GM19397 (cell line): ENCODE results near the gene GPR142.

Experiments used
- ATAC-seq: cut with Tn5 transposase; IDR thresholded peaks from one replicate; pipeline ENCODE4 v1.9.1; 2021; ENCODE audit warnings: mild to moderate bottlenecking, moderate library complexity; ENCODE audit not compliant: unreplicated experiment

Gene GPR142, protein sequence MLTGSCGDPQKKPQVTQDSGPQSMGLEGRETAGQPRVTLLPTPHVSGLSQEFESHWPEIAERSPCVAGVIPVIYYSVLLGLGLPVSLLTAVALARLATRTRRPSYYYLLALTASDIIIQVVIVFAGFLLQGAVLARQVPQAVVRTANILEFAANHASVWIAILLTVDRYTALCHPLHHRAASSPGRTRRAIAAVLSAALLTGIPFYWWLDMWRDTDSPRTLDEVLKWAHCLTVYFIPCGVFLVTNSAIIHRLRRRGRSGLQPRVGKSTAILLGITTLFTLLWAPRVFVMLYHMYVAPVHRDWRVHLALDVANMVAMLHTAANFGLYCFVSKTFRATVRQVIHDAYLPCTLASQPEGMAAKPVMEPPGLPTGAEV

DNA sequence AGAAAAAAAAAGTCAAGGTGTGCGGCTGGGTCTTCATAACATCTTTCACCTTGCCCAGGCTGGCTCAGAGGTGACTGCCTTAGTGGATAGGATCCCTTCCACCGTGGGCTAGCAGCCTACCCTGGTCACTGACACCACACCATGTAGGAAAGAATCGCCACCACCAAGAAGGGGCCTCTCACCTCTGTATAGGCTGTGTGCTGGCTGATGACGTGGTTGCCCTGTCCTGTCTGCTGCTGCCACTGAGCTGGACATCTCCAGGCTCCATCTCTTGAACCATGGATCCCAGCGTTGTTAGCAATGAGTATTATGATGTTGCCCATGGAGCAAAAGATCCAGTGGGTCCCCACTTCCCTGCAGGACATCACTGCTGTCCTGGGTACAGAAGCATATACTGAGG, at the start of gene GPR142:
GPR142 (plus strand) TSS at position 301 of the 400 bp plus-strand sequence. CDS start 2,035 bp downstream, outside the sequence.
- no peak for ATAC-seq

- ATAC-seq = no peak
These were observed 48.9 kb upstream of the GPR142 start for GRCh38 chr17:74318391-74318790.

- ATAC-seq = no peak
These were observed 42.8 kb upstream of the GPR142 start for GRCh38 chr17:74324521-74324920.

DNA sequence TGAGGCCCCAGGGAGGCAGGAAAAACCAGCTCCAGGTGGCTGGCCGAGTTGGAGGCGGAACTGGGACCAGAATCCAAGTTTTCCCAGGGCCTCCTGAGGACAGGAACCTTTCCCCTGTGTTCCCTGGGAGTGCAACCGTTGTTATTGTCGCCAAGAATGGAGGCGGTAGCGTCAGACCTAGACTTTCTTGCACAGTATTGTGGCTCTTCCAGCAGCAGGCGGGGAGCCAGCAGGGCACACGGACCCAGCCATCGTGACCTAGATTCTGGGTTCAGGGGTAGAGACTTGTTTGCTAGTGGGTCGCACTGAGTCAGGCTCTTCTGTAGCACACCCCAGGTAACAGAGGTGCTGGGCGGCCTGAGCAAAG, 41.9 kb upstream of the GPR142 start:
- no peak for ATAC-seq

GRCh38 chr17:74325743-74326379, 41.4 kb upstream of the GPR142 start, which contains the start of gene KIF19:
TSS of gene KIF19 (plus strand) at chr17:74326226. CDS start at chr17:74326350, 124 bp downstream.
- no peak for ATAC-seq

GRCh38 chr17:74326506-74326905, 40.8 kb upstream of the GPR142 start:
- ATAC-seq = no peak

DNA sequence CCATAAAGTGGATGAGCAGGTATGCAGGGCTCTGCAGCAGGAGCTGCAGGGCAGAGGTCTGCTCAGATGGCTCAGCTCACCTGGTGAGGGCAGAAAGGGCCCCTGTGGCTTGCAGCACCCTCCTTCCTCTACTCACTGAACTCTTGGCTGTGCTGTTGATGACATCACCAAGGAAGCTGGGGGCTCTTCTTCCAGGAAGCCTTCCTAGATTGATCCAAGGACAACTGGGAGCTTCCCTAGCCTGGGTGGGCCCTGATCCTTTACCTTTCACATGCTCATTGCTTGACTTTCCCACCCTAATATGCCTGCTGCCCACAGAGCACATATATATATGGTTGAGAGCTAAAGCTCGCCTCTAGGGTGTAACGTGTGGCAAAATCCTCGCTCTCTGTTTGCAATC, 38.8 kb upstream of the GPR142 start:
- no peak for ATAC-seq

GRCh38 chr17:74329378-74329777, 37.9 kb upstream of the GPR142 start:
- no peak for ATAC-seq

DNA sequence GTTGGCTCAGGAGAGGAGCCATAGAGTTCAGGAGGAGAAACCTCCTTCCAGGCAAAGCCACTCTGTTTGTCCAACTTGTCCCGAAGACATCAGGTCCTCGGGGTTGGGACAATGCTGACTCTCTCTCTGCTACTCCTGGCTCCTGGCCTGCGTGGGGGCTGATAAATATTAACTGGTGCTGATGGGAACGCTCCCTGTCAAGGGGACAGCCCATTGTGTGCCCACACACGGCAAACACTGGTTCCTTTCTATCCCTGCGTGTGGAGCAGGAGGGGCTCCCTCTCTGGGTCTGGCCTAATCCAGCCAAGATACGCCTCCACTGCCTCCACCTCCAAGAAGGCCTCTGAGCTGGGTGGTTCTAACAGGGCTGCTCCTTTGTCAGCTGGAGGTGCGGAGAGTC, 36.9 kb upstream of the GPR142 start:
- ATAC-seq = no peak

DNA sequence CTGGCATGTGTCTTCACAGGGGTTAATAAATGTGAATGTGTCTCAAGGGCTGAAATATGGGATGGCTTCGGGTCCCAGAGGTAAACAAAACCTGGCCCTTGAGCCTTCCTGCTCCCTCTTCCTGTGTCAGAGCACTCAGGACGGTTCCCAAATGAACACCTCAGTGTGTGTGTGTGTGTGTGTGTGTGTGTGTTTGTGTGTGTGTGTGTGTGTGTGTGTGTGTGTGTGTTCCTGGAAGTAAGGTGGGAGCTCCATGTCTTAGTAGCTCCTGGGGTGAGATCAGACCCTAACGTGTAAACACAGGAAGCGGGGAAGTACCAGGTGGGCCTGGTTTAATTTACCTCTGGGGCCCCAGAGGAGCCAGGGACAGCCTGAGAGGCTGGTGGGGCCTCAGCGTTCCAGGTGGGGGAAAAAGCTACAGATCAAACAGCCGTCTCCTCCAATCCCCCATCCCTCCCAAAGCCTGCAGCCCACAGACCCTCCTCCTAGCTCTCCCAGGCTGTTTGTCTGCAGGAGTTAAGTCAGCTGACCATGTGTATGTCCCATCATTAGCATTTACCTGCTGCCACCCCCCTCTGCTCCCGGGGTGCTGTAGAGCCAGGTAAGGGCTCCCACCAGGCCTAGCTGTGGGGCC, 35.2 kb upstream of the GPR142 start:
- no peak for ATAC-seq

DNA sequence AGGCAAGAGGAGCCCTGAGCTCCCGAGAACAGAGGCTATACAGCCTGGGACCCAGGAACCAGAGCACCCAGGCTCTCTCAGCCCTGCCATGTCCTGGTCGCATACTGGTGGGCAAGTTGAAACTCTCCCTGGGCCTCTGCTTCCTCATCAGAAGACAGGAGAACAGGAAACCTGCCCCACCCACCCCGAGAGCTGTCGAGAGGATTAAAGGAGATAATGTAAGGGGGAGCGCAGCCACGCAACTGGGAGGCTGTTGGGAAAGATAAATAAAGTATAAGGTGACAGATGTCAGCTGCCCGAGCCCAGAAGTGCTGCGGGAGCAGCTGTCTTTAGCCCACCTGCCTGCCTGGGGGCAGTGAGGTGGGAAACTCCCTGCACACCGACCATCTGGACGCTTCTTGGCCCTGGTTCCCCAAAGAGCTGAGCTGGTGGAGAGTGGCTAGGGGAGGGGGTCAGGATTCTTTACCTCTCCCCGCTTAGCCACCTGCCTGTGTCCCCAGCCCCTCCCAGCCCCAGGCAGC, 34.5 kb upstream of the GPR142 start:
- ATAC-seq = no peak

- no peak for ATAC-seq
These were observed 32.8 kb upstream of the GPR142 start for GRCh38 chr17:74334393-74335039.

- ATAC-seq = no peak
These were observed 31.7 kb upstream of the GPR142 start for GRCh38 chr17:74335529-74336062.

DNA sequence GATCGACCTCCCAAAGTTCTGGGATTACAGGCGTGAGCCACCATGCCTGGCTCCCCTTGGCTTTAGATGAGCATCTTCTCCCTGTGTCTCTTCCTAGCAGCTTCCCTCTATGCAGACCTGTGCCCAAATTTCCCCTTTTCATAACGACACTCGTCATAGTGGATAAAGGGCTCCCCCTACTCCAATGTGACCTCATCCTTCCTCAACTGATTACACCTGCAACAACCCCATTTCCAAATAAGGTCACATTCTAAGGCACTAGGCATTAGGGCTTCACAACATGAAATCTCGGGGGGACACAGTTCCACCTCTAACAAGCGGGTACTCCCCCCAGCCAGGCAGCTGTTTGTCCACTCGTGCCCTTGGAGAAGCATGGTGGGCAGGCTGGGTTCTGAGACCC, 31.0 kb upstream of the GPR142 start:
- ATAC-seq = no peak

- no peak for ATAC-seq
These were observed 29.3 kb upstream of the GPR142 start for GRCh38 chr17:74337834-74338500.

GRCh38 chr17:74339537-74340195, 27.6 kb upstream of the GPR142 start:
- no peak for ATAC-seq

- ATAC-seq = no peak
These were observed 26.8 kb upstream of the GPR142 start for GRCh38 chr17:74340470-74341023.

DNA sequence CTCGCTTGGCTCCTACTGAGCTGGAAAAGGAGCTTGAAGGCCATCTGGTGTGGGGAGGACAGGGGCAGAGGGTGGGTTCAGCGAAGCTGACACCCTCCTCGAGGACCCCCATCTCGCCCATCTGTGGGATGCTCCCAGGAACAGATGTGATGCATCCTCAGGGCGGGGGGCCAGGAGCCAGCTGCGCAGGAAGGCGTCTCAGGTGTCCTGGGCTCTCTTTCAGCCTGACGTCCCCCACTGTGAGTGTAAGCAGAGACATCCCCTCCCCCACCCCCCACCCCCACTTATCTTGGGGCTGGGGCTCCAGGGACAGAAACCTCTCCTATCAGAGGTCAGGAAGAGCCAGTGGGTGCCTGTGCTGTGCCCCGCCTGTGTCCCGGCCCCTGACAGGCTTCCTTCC, 25.1 kb upstream of the GPR142 start:
- no peak for ATAC-seq

DNA sequence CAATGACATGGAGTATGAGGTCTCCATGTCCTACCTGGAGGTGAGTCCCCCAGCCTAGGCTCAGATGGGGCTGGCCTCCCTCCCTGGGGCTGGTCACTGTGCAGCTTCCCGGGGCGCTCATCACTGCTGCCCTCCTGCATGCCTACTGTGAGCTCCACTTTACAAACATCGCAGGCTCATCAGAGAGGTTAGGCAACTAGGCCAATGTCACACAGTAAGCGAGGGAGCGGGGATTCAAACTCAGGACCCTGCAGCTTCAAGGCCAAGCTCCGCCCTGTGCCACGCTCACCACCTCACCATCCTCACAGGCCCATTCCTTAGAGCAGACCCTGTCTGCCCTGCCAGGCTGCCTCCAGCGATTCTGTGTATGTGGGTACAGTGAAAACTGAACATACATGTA, 24.2 kb upstream of the GPR142 start:
- ATAC-seq = no peak
